Right lobe of liver (tissue), 4 donors: Measurements from ENCODE around the gene PLEKHB2.

Experiments
- POLR2A ChIP-seq: fragments of 450-650 bp; IDR thresholded peaks from one replicate; pipeline ENCODE4 v1.6.1; 2017; ENCODE audit warnings: antibody characterized with exemption, mild to moderate bottlenecking
- TF ChIP-seq, protein P1 (sequence below), 4 donors: fragments of 200-600 bp in 3 of 4; fragments of 450-650 bp in 1 of 4; IDR thresholded peaks; one replicate each; pipeline versions ENCODE4 v1.5.1 to v1.8.0; 2016 to 2022; ENCODE audit warnings: antibody characterized with exemption in 4 of 4, mild to moderate bottlenecking in 2 of 4
- donor health status: DM: no; HTN: no; CAD: no.
- donor health status: DM: no; HTN: no; CAD: no.
- donor health status: DM: no; HTN: yes; CAD: no.

DNA sequence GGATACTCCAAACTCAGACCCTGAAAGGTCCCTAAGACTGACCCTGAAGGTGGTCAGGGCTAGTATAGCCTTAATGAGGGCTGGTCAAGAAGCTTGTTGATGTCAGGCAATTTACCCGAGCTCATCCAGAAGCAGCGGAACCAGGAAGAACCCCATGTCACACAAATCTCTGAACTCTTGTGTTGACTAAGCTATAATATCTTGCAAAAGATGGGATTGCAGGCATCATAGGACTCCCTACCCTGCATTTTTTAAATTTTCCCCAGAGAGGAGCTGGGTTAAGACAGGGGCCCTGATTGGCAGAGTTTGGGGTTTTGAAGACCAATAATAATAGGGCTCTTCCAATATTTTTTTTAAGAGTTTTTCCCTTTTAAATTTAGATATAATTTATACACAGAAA, 2.0 kb upstream of the PLEKHB2 start:
- TF ChIP-seq, protein P1, sequence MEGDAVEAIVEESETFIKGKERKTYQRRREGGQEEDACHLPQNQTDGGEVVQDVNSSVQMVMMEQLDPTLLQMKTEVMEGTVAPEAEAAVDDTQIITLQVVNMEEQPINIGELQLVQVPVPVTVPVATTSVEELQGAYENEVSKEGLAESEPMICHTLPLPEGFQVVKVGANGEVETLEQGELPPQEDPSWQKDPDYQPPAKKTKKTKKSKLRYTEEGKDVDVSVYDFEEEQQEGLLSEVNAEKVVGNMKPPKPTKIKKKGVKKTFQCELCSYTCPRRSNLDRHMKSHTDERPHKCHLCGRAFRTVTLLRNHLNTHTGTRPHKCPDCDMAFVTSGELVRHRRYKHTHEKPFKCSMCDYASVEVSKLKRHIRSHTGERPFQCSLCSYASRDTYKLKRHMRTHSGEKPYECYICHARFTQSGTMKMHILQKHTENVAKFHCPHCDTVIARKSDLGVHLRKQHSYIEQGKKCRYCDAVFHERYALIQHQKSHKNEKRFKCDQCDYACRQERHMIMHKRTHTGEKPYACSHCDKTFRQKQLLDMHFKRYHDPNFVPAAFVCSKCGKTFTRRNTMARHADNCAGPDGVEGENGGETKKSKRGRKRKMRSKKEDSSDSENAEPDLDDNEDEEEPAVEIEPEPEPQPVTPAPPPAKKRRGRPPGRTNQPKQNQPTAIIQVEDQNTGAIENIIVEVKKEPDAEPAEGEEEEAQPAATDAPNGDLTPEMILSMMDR (IDR thresholded peaks at IDR 0.05), result no peak
- no peak for TF ChIP-seq POLR2A
